ENCODE measurements around the gene COX6B1.
"Not testable (repeated sequence)": the region's sequence is repeated elsewhere in the genome, so short reads cannot be mapped to it uniquely, and the experiment has no call there.

COX6B1 gene

DNA sequence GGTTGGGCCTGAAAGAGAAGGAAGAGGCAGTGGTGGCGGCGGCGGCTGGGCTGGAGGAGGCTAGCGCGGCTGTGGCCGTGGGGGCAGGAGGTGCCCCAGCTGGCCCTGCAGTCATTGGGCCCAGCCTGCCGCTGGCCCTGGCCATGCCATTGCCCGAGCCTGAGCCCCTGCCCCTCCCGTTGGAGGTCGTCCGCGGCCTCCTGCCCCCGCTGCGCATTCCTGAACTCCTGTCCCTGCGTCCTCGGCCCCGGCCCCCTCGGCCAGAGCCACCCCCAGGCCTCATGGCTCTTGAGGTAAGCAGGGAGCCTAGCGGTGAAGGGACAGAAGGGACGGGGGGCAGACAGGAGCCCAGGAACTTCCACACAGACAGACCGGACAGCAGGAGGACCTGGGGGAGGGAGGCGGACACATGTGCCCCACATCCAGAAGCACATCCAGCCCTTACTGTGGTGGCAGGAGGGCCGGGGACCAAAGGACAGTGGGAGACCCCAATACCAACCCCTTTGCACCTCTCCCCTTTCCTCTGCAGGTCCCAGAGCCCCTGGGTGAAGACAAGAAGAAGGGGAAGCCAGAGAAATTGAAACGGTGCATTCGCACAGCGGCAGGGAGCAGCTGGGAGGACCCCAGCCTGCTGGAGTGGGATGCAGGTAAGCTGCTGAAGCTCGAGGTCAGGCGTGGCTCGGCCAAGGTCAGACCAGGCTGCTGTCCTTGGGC, 14.2 kb upstream of the COX6B1 start:
- DNase-seq (ENCODE audit: low spot score) = no peak

DNA sequence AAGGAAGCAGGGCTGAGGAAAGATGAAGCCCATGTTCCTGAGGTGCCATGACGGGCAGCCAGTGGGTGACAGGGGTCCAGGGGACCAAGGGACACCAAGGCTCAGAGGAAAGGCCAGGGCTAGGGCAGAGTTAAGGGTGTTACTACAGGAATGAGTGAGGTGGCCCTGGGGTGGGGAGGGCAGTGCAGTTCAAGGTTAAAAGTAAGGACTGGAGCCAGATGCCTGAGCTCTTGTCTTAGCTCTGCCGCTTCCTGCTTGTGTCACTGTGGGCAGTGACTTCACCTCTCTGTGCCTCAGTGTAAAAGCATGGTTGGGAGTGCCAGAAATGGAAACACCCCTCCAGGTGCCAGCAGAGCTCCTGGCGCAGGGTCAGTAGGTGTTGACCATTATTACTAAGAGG, 11.5 kb upstream of the COX6B1 start:
- DNase-seq (ENCODE audit: low spot score) = no peak

DNA sequence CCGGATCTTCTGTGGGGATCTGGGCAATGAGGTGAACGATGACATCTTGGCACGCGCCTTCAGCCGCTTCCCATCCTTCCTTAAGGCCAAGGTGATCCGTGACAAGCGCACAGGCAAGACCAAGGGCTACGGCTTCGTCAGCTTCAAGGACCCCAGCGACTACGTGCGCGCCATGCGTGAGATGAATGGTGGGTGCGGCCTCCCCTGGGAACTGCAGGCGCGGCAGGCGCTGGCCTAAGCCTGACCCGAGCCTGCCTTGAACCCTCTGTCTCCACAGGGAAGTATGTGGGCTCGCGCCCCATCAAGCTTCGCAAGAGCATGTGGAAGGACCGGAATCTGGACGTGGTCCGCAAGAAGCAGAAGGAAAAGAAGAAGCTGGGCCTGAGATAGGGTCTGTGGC, 11.0 kb upstream of the COX6B1 start:
- no peak for DNase-seq (ENCODE audit: low spot score)

DNA sequence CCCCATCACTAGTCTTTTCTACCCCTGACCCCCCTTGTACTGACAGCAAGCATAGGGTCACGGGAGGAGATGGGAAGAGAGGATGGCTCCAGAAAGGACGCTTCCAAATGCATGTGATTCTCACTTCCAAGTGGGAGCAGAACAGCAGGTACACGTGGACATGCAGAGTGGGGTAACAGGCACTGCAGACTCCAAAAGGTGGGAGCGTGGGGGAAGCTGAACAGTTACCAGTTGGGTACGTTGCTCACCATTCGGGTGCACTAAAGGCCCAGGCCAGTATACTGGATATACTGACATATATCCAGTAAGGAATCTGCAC, 8.8 kb upstream of the COX6B1 start:
- DNase-seq (ENCODE audit: low spot score) = no peak

DNA sequence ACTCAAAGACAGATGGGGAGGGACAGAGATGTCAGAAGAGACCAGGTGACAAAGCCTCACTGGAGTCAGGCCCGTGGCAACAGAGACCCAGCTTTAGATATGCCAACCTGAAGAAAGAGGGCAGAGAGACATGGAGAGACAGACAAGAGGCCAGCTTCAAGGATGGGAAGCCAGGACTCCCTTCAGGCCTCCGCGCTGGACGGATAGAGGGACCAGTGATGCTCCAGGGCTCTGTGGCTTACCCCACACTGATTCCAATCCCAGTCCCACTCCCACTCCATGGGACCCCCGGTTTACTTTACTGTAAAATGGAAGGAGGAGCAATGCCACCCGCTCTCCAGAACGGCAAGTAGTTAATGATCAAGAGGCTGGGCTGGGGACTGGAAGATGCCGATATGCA, 8.3 kb upstream of the COX6B1 start:
- no peak for DNase-seq (ENCODE audit: low spot score)

DNA sequence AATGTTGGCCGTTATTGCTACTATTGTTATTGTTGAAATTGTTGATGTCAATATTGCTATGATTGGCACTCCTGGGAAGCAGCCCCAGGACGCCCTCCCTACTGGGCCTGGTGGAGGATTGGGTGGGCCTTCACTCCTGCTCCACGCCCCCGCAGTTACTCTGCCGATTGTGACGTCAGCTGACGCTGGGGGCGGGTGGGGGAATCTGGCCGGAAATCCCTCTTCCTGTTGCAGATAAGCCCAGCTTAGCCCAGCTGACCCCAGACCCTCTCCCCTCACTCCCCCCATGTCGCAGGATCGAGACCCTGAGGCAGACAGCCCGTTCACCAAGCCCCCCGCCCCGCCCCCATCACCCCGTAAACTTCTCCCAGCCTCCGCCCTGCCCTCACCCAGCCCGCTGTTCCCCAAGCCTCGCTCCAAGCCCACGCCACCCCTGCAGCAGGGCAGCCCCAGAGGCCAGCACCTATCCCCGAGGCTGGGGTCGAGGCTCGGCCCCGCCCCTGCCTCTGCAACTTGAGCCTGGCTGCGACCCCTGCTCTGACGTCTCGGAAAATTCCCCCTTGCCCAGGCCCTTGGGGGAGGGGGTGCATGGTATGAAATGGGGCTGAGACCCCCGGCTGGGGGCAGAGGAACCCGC, 6.5 kb upstream of the COX6B1 start, which contains the start of gene ETV2:
Gene ETV2, plus strand, starts transcription at position 231 of the 637 bp plus-strand sequence. CDS start 716 bp downstream, outside the sequence.
- DNase-seq (ENCODE audit: low spot score) = no peak

DNA sequence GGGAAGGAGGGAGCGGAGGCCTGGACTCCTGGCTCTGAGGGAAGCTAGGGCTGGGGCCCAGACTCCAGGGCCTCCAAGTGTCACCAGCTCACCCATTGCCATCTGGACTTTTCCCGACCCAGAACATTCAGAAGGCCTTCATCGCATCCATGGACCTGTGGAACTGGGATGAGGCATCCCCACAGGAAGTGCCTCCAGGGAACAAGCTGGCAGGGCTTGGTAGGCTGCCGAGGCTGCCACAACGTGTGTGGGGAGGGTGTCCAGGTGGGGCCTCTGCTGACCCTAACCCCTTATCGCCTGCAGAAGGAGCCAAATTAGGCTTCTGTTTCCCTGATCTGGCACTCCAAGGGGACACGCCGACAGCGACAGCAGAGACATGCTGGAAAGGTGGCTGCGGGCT, 5.8 kb upstream of the COX6B1 start:
- DNase-seq (ENCODE audit: low spot score) = no peak

DNA sequence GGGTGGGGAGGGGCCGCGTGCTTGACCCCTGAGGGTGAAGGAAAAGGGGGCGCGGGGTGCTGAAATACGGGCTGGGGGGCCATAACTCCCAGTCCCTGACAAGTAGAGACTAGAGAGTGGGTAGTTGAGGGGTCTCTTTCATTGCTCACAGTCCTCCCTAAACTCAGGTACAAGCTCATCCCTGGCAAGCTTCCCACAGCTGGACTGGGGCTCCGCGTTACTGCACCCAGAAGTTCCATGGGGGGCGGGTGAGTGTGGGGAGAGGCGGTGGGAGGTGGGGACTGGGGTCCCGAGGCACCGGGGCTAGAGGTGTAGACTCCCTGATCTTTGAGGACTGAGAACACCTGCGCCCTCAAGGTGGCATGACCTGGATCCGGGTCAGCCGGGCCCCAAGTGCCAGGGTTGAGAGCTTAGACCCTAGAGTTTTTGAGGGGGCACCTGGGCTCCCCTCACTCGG, 5.3 kb upstream of the COX6B1 start:
- no peak for DNase-seq (ENCODE audit: low spot score)

DNA sequence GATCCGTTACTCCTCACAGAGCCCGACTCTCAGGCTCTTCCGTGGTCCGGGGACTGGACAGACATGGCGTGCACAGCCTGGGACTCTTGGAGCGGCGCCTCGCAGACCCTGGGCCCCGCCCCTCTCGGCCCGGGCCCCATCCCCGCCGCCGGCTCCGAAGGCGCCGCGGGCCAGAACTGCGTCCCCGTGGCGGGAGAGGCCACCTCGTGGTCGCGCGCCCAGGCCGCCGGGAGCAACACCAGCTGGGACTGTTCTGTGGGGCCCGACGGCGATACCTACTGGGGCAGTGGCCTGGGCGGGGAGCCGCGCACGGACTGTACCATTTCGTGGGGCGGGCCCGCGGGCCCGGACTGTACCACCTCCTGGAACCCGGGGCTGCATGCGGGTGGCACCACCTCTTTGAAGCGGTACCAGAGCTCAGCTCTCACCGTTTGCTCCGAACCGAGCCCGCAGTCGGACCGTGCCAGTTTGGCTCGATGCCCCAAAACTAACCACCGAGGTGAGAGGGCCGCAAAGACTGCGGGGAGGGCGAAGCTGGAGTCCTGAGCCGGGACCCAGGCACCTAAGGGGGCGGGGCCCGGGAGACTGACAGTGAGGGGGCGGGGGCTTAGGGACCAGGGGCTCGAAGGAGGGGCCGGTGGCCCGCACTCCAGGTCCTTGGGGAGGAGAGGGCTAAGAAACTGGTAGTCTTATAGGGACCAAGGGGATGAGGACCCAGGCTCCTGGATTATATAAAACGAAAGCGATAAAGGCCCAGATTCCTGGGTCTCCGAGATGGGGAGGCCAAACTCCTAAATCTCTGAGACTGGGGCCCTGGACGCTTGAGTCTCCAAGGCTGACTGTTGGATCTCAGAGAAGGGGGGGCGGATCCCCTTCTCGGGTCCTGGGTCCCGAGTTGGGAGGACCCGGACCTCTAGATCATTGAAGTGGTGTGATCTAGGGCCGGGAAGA, 4.6 kb upstream of the COX6B1 start:
- DNase-seq (ENCODE audit: low spot score) = peak; percentile 82

DNA sequence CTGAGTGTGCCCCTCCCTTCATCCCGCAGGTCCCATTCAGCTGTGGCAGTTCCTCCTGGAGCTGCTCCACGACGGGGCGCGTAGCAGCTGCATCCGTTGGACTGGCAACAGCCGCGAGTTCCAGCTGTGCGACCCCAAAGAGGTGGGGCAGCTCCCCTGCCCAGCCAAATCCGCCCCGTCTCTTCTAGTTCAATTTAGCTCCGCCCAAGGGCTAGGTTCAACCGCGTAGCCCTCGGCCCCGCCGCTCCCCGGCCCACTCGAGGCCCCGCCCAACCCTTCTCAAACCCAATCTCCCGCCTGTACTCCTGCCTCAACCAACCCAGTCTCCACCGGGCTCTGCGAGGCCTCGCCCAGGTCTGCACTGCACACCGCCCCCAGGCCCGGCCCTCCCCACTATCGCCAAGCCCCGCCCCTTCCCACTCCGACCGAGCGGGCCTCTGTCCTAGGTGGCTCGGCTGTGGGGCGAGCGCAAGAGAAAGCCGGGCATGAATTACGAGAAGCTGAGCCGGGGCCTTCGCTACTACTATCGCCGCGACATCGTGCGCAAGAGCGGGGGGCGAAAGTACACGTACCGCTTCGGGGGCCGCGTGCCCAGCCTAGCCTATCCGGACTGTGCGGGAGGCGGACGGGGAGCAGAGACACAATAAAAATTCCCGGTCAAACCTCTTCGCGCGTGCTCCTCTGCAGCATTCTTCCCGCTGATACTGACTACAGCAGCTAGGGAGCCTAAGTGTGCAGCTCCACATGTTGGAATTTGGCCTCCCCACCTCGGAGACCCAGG, 3.7 kb upstream of the COX6B1 start:
- DNase-seq (ENCODE audit: low spot score) = peak; percentile 93

DNA sequence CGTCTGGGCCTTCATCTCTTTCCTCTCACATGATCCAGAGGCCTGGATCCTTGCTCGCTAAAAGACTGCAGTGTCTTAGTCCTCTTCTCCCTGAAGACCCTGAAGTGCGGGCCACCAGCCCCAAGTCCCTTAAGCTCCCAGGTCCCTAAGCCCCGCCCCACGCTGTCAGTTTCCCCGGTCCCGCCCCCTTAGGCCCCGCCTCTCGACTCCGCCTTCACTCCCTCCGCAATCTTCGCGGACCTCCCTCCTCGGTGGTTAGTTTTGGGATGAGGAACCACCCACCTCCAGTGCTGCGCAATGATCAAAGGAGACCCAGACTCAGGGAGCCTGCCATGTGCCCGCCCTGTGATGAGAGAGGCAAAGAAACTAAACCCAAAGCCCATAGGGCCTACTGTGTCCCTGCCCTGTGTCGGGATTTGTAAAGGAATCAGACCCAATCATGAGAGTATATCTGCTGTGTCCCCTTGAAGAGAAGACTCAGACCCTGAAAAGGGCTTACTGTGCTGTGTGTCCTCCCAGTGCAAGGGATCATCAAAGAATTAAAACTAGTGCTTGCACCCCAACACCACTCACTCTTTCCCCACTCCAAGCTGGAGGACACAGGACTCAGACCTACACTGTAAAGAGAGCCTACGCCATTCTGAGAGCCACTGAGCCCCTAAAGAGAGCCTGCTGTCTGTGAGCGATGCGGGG, 3.0 kb upstream of the COX6B1 start:
- DNase-seq (ENCODE audit: low spot score) = peak; percentile 23

DNA sequence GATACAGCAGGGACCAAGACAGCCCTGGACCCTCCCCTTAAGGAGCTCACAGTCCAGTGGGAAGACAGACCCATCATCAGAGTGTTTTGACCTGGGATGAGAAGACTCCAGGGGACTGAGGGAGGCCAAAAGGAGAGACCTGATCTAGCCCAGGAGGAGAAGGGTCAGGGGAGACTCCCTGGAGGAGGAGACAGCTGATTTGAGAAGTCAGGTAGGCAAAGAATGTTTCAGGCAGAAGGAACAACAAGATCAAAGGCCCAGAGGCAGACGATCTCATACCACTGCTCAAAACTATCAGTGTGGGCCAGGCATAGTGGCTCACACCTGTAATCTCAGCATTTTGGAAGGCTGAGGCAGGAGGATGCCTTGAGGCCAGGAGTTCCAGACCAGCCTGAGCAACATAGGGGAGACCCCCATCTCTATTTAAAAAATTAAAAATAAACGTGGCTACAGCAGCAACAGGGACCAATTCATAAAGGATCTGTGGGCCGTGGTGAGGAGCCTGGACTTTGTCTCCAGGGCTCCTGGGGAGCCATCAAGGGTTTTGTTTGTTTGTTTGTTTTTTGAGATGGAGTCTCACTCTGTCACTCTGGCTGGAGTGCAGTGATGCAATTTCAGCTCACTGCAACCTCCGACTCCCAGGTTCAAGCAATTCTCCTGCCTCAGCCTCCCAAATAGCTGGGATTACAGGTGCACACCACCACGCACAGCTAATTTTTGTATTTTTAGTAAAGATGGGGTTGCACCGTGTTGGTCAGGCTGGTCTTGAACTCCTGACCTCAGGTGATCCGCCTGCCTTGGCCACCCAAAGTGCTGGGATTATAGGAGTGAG, 2.2 kb upstream of the COX6B1 start:
- no peak for DNase-seq (ENCODE audit: low spot score)

DNA sequence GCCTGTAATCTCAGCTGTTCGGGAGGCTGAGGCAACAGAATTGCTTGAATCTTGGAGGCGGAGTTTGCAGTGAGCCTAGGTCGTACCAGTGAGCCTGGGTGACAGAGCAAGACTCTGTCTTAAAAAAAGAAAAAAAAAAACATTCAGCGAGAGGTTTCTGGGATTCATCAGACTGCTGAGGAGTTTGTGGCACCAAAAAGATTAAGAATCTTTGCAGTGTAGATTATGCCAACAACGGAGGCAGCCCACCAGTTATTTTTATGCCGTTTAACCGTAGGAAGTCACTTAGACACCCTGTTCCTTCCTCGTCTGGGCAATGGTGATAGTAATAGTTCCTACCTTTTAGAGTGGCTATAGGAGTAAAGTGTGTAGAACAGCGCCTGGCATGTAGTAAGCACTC, 2.5 kb downstream of the COX6B1 start:
- no peak for DNase-seq (ENCODE audit: low spot score)

DNA sequence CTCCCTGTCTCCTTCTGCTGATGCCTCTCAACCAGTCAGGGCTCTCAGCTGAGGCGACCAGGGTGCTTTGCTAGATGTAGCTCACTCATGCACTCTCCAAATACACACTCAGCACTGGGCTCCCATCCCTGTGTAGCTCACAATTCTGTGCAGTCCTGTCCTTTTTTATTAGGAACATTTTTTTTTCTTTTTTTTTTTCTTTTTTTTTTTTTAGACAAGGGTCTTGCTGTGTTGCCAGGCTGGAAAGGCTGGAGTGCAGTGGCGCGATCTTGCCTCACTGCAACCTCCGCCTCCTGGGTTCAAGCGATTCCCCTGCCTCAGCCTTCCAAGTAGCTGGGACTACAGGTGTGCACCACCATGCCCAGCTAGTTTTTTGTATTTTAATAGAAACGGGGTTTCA, 6.7 kb downstream of the COX6B1 start:
- DNase-seq (ENCODE audit: low spot score) = not testable (repeated sequence)

DNA sequence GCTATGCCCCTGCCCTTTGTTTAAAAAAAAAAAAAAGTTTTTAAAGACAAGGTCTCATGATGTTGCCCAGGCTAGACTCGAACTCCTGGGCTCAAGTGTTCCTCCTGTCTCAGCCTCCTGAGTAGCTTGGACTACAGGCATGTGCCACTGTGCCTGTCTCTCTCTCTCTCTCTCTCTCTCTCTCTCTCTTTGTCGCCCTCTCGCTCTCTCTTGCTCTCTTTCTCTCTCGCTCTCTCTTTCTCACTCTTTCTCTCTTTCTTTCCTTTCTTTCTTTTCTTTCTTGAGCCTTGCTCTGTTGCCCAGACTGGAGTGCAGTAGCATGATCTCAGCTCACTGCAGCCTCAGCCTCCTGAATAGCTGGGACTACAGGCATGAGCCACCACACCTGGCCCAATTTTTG, 7.5 kb downstream of the COX6B1 start:
- DNase-seq (ENCODE audit: low spot score) = no peak

DNA sequence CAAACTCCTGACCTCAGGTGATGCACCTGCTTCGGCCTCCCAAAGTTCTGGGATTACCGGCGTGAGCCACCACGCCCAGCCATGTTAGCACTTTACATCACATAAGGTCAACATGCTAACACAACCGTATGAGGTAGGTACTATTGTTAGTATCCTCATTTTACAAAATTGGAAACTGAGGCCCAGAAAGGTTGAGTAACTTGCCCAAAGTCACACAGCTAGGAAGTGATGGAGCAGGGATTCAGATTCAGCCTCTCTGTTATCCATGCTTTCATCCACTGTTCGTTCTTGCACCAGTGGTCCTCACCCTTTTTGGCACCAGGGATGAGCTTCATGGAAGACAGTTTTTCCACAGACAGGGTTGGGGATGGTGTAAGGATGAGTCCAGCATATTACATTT, 8.6 kb downstream of the COX6B1 start:
- no peak for DNase-seq (ENCODE audit: low spot score)

DNA sequence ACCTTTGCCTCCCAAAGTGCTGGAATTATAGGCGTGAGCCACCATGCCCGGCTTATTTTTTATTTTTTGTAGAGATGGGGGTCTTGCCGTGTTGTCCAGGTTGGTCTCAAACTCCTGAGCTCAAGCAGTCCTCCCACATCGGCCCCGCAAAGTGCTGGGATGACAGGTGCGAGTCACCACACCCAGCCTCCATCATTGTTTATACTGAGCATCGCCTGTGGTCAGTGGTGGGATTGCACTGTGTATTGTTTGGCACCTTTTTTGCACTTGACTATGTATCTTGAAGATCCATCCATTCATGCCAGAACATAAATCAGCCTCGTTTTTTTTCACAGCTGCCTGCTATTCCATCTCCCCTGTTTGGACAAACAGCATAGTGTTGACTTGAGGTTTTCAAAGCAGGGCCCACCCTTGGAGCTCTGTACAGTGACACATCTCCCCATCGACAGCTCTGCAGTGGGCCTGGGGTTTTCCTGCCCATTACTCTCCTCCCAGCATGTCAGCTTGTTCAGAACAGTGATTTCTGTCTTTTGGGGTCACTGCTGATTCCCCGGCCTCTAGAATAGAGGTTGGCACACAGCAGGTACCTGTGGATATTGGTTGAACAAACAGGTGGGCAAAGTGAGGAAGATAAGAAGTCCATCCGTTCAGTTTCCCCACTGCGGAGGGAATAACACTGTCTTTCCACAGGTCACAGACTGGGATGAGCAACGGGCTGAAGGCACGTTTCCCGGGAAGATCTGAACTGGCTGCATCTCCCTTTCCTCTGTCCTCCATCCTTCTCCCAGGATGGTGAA, 10.0 kb downstream of the COX6B1 start:
- DNase-seq (ENCODE audit: low spot score) = no peak

DNA sequence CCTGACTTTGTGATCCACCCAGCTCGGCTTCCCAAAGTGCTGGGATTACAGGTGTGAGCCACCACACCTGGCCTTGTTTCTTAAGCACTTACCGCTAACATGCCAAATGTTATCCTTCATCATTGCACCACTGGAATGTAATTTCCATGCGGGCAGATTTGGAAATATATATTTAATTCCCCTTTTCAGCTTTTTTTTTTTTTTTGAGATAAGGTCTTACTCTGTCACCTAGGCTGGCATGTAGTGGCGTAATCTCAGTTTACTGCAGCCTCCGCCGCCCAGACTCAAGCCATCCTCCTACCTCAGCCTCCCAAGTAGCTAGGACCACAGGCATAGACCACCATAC, 13.8 kb downstream of the COX6B1 start:
- DNase-seq (ENCODE audit: low spot score) = no peak

DNA sequence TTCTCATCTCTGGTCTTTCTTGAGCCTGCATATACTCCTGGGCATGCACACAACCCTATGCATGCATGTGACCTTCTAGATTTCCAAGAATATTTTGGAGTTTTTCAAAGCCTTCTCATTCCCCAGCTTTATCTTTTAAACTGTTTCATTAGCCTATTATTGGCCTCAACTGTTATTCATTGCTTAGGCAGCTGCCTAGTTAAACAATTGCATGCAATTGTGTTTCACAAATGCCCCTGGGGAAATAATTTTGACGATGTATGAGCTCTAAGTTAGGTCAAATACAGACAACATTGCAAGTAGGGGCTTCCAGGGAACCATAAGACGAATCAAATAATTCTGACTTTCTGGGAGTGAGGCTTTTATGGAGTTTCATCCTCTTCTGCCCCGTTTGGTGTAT, 15.9 kb downstream of the COX6B1 start:
- no peak for DNase-seq (ENCODE audit: low spot score)

DNA sequence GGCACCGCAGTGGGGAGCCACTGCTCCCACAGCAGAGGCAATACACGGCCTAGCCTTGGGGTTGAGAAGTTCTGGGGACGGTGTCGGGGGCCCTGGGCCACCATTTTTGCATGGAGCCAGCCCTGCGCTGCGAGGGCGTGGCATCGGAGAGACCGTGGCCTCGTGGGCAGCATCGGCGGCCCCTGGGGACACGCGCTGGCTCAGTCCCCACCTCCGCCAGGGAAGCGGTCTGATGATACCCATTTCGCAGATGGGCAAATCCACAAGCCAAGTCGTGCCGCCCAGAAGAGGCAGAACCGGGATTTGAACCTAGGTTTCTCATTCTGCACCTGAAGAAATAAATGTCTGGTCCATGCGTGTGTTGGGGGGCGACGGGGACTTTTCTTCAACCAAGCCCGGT, 17.0 kb downstream of the COX6B1 start:
- no peak for DNase-seq (ENCODE audit: low spot score)
